PC-3 (cell line): ENCODE data around the gene ZFHX3. TPM values are rescaled to one million over a fixed set of nuclear protein-coding genes. Genes with fewer than 3 reads are reported as not detected.

ENCODE experiments used
- ATAC-seq: fragments of 200-7000 bp; cut with Tn5 transposase; 2 replicates; pipeline ENCODE4 v1.9.1; 2020; ENCODE audit warnings: mild to moderate bottlenecking, moderate library complexity
- BruUV-seq: library from RNA; stranded (reverse); fragments of 400-500 nt; replicated peaks from 2 replicates; lab custom pipeline; 2021; lab: Mats Ljungman, UMichigan
- CTCF ChIA-PET: fragments of 300-600 bp; sonication (Branson Sonifier 250); formaldehyde crosslinking; loops from one replicate; lab custom pipeline; 2022; ENCODE audit warnings: antibody characterized with exemption; lab: Charles Lee
- POLR2A ChIA-PET: fragments of 300-600 bp; sonication (Branson Sonifier 250); formaldehyde crosslinking; loops from one replicate; lab custom pipeline; 2022; ENCODE audit warnings: antibody characterized with exemption; ENCODE audit not compliant: unreplicated experiment; lab: Charles Lee
- DNase-seq: peaks from one replicate; pipeline ENCODE4 v3.0.0-alpha.2; 2015
- H2AFZ ChIP-seq: fragments of 300-600 bp; sonication (generic); 2 replicates; pipeline ENCODE4 v1.6.0; 2016; ENCODE audit warnings: antibody characterized with exemption, low read length
- H3F3A ChIP-seq: fragments of 300-600 bp; sonication (generic); one replicate; pipeline ENCODE4 v1.6.0; 2017; ENCODE audit warnings: antibody characterized with exemption, low read length, control low read depth, mild to moderate bottlenecking; ENCODE audit not compliant: unreplicated experiment
- H3K27ac ChIP-seq: fragments of 300-600 bp; sonication (generic); 2 replicates; pipeline ENCODE4 v1.5.1; 2016; ENCODE audit warnings: mild to moderate bottlenecking, low read length
- H3K27me3 ChIP-seq: fragments of 300-600 bp; sonication (generic); 2 replicates; pipeline ENCODE4 v1.6.1; 2016; ENCODE audit warnings: low read length, mixed read lengths
- H3K36me3 ChIP-seq: fragments of 300-600 bp; sonication (generic); 2 replicates; pipeline ENCODE4 v1.6.1; 2016; ENCODE audit warnings: low read depth, mixed run types, low read length, mixed read lengths
- H3K4me1 ChIP-seq: fragments of 300-600 bp; sonication (generic); 2 replicates; pipeline ENCODE4 v1.5.1; 2016; ENCODE audit warnings: low read length; ENCODE audit not compliant: insufficient read depth
- H3K4me2 ChIP-seq: fragments of 300-600 bp; sonication (generic); 2 replicates; pipeline ENCODE4 v1.6.0; 2016; ENCODE audit warnings: low read length
- H3K4me3 ChIP-seq: fragments of 300-600 bp; sonication (generic); 2 replicates; pipeline ENCODE4 v1.5.1; 2016; ENCODE audit warnings: mild to moderate bottlenecking, low read length, mixed read lengths
- H3K79me2 ChIP-seq: fragments of 300-600 bp; sonication (generic); 2 replicates; pipeline ENCODE4 v1.6.1; 2017; ENCODE audit warnings: low read length, mixed read lengths
- H3K9ac ChIP-seq: fragments of 300-600 bp; sonication (generic); 2 replicates; pipeline ENCODE4 v1.6.0; 2016; ENCODE audit warnings: mild to moderate bottlenecking, low read length
- H3K9me2 ChIP-seq: fragments of 300-600 bp; sonication (generic); replicated peaks from 2 replicates; pipeline ENCODE4 v1.6.1; 2016; ENCODE audit warnings: mixed run types, low read length, mixed read lengths
- H3K9me3 ChIP-seq: fragments of 300-600 bp; sonication (generic); 2 replicates; pipeline ENCODE4 v1.6.1; 2016; ENCODE audit warnings: low read length, mixed read lengths
- H4K20me1 ChIP-seq: fragments of 300-600 bp; sonication (generic); 2 replicates; pipeline ENCODE4 v1.6.1; 2016; ENCODE audit warnings: low read length, mixed read lengths
- EZH2 ChIP-seq: fragments of 300-600 bp; sonication (generic); IDR thresholded peaks from one replicate; pipeline ENCODE4 v1.6.1; 2017; ENCODE audit warnings: antibody characterized with exemption, mild to moderate bottlenecking, low read length; ENCODE audit not compliant: unreplicated experiment
- EZH2phosphoT487 ChIP-seq: fragments of 300-600 bp; sonication (generic); IDR thresholded peaks from 2 replicates; pipeline ENCODE4 v1.6.1; 2018; ENCODE audit warnings: mild to moderate bottlenecking, antibody characterized with exemption, low read length, borderline replicate concordance
- intact Hi-C: fragments of 100-400 bp; cut with micrococcal nuclease; formaldehyde crosslinking; loops from 2 replicates; pipeline ENCODE4 v1.9.0; 2023
- total RNA-seq: library from RNA; depleted of rRNA; stranded (reverse); fragments of >200 nt; gene quantifications from 2 replicates; pipeline ENCODE4 v1.2.3, GENCODE V29; 2014
- TF ChIP-seq, protein P1 (sequence below): fragments of 300-600 bp; sonication (generic); conservative IDR thresholded peaks from 2 replicates; pipeline ENCODE4 v1.5.1; 2017; ENCODE audit warnings: antibody characterized with exemption, low read depth, mild to moderate bottlenecking, low read length

Gene ZFHX3
- total RNA-seq, 1 experiment from 2014 or later, result 3.5 TPM

DNA sequence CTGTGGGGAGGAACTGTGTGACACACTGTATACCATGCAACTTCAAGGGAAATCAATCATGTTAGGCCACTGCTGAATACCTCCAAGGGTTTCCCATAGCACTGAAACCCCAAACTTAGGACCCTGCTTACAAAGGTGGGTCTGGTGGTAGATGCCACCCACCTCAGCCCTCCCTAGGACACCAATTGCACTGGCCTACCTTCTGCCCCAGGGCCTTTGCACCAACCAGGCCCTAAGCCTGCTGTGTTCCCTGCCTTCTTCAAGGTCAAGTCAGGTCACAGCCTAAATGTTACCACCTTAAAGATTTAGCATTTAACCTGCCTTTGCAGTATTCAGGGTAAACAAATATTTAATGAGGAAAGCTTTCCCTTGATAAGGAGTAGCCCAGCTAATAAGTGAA is 185.8 kb downstream of the ZFHX3 start:
- Histone ChIP-seq H3K79me2 (no peaks in the 10 kb centered on the region), H3K9me3 (no peaks in the 10 kb centered on the region), H3K4me2 (no peak overlapping the region), H3K27me3 (no peaks in the 10 kb centered on the region), H3K36me3 (no peaks in the 10 kb centered on the region), H2AFZ (no peak overlapping the region), H3K9me2 (no peaks in the 10 kb centered on the region), H3F3A (no peaks in the 10 kb centered on the region), H3K4me3 (no peak overlapping the region), H3K4me1 (no peaks in the 10 kb centered on the region), H3K9ac (no peak overlapping the region), H3K27ac (no peak overlapping the region), H4K20me1 (no peaks in the 10 kb centered on the region)
- ChIA-PET POLR2A (no interaction called here), CTCF (no interaction called here)
- ATAC-seq, result no peak
- no TSS peak for BruUV-seq
- TF ChIP-seq, protein P1, sequence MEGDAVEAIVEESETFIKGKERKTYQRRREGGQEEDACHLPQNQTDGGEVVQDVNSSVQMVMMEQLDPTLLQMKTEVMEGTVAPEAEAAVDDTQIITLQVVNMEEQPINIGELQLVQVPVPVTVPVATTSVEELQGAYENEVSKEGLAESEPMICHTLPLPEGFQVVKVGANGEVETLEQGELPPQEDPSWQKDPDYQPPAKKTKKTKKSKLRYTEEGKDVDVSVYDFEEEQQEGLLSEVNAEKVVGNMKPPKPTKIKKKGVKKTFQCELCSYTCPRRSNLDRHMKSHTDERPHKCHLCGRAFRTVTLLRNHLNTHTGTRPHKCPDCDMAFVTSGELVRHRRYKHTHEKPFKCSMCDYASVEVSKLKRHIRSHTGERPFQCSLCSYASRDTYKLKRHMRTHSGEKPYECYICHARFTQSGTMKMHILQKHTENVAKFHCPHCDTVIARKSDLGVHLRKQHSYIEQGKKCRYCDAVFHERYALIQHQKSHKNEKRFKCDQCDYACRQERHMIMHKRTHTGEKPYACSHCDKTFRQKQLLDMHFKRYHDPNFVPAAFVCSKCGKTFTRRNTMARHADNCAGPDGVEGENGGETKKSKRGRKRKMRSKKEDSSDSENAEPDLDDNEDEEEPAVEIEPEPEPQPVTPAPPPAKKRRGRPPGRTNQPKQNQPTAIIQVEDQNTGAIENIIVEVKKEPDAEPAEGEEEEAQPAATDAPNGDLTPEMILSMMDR, result no peak
- TF ChIP-seq EZH2phosphoT487 (no peak), EZH2 (no peak)
- intact Hi-C loops, result no loop called here
- no peak for DNase-seq

GRCh38 chr16:72860726-72861562 is 187.0 kb downstream of the ZFHX3 start:
- POLR2A ChIA-PET, result no interaction called here
- no peak overlapping the region for H2AFZ ChIP-seq
- ATAC-seq (no peak), DNase-seq (no peak)
- H3F3A ChIP-seq, result no peaks in the 10 kb centered on the region
- no peak overlapping the region for H3K4me3 ChIP-seq
- no peaks in the 10 kb centered on the region for H3K4me1 ChIP-seq
- no peaks in the 10 kb centered on the region for H4K20me1 ChIP-seq
- H3K27me3 ChIP-seq, result no peaks in the 10 kb centered on the region
- intact Hi-C loops, result no loop called here
- no peaks in the 10 kb centered on the region for H3K9me2 ChIP-seq
- no peak overlapping the region for H3K4me2 ChIP-seq
- BruUV-seq, result no TSS peak
- TF ChIP-seq, protein P1, result no peak
- no peak for TF ChIP-seq EZH2
- no peak for TF ChIP-seq EZH2phosphoT487
- H3K79me2 ChIP-seq, result no peaks in the 10 kb centered on the region
- no peaks in the 10 kb centered on the region for H3K36me3 ChIP-seq
- CTCF ChIA-PET, result no interaction called here
- no peak overlapping the region for H3K9ac ChIP-seq
- H3K27ac ChIP-seq, result no peak overlapping the region
- H3K9me3 ChIP-seq, result no peaks in the 10 kb centered on the region

DNA sequence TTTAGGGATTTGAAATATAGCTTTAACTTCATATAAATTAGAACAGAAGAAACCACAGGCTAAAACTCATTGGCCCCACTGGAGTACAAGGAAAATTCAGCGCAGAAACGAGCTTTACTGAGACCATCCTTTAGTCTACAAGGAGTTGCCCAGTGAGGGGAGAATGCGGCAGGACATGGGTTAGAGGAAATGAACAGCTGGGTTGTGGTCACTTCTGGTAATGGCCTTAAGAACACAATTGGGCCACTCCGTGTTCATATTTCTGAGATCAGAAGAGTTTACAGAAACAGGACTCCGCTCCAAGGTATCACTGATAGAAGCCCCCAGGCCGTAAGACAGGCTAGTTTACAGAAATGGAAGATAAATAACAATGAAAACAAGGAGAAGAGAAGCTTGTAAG is 188.3 kb downstream of the ZFHX3 start:
- Histone ChIP-seq H3K27me3 (no peaks in the 10 kb centered on the region), H3K4me3 (no peak overlapping the region), H3K4me1 (no peaks in the 10 kb centered on the region), H3K9me2 (no peaks in the 10 kb centered on the region), H3K9me3 (no peaks in the 10 kb centered on the region), H3K9ac (no peak overlapping the region), H3K4me2 (no peak overlapping the region), H3F3A (no peaks in the 10 kb centered on the region), H4K20me1 (no peaks in the 10 kb centered on the region), H3K27ac (no peak overlapping the region), H2AFZ (no peak overlapping the region), H3K79me2 (no peaks in the 10 kb centered on the region), H3K36me3 (no peaks in the 10 kb centered on the region)
- POLR2A ChIA-PET, result no interaction called here
- DNase-seq (no peak), ATAC-seq (no peak)
- CTCF ChIA-PET, result no interaction called here
- no TSS peak for BruUV-seq
- TF ChIP-seq EZH2phosphoT487 (no peak), EZH2 (no peak)
- TF ChIP-seq, protein P1, result no peak
- intact Hi-C loops, result no loop called here
